ENCODE results near the gene UBE2J1. TPM values are rescaled to one million over a fixed set of nuclear protein-coding genes. Genes with fewer than 3 reads are reported as not detected.

Gene UBE2J1
- total and polyA plus RNA-seq, 2 experiments from 2014 or later = 44.7 to 64.1 TPM

- no peak overlapping the region for H3K4me2 ChIP-seq
- H2AFZ ChIP-seq = no peak overlapping the region
- no peaks in the 10 kb centered on the region for H3K27me3 ChIP-seq
- H3K79me2 ChIP-seq = no peaks in the 10 kb centered on the region
- H3K4me1 ChIP-seq (ENCODE audit: insufficient read depth) = no peaks in the 10 kb centered on the region
- WGBS (ENCODE audit: low lambda C conversion rate, missing lambda C conversion rate) = 87% methylated on average over 6 of the region's 6 CpGs
- DNase-seq (ENCODE audit: low spot score) = no peak
- TF ChIP-seq EZH2phosphoT487 (IDR thresholded peaks at IDR 0.05; ENCODE audit: low read depth, severe bottlenecking, unreplicated experiment) (no peak), EZH2 (IDR thresholded peaks at IDR 0.05; ENCODE audit: borderline replicate concordance) (no peak), CTCF (IDR thresholded peaks at IDR 0.05; ENCODE audit: poor library complexity) (no peak)
- no peak overlapping the region for H3K27ac ChIP-seq
- H3K9me2 ChIP-seq (replicated peaks; ENCODE audit: insufficient read depth) = no peaks in the 10 kb centered on the region
- no peaks in the 10 kb centered on the region for H3K36me3 ChIP-seq (replicated peaks; ENCODE audit: insufficient read depth, low read depth)
- H3K9me3 ChIP-seq (ENCODE audit: low read depth) = no peaks in the 10 kb centered on the region
- H3K4me3 ChIP-seq = no peak overlapping the region
- no peaks in the 10 kb centered on the region for H4K20me1 ChIP-seq (ENCODE audit: insufficient read depth, poor library complexity, severe bottlenecking)
Observed at GRCh38 chr6:89388846-89389245, 36.3 kb upstream of the UBE2J1 start.

- no peaks in the 10 kb centered on the region for H3K36me3 ChIP-seq (replicated peaks; ENCODE audit: insufficient read depth, low read depth)
- no peak overlapping the region for H3K4me2 ChIP-seq
- WGBS (ENCODE audit: low lambda C conversion rate, missing lambda C conversion rate) = 92% methylated on average over 9 of the region's 9 CpGs
- no peaks in the 10 kb centered on the region for H3K79me2 ChIP-seq
- no peaks in the 10 kb centered on the region for H3K9me3 ChIP-seq (ENCODE audit: low read depth)
- H4K20me1 ChIP-seq (ENCODE audit: insufficient read depth, poor library complexity, severe bottlenecking) = no peaks in the 10 kb centered on the region
- H3K27me3 ChIP-seq = no peaks in the 10 kb centered on the region
- DNase-seq (ENCODE audit: low spot score) = no peak
- TF ChIP-seq EZH2phosphoT487 (IDR thresholded peaks at IDR 0.05; ENCODE audit: low read depth, severe bottlenecking, unreplicated experiment) = no peak
- TF ChIP-seq EZH2 (IDR thresholded peaks at IDR 0.05; ENCODE audit: borderline replicate concordance) = no peak
- TF ChIP-seq CTCF (IDR thresholded peaks at IDR 0.05; ENCODE audit: poor library complexity) = no peak
- H3K4me1 ChIP-seq (ENCODE audit: insufficient read depth) = no peaks in the 10 kb centered on the region
- H3K27ac ChIP-seq = no peak overlapping the region
- H3K9me2 ChIP-seq (replicated peaks; ENCODE audit: insufficient read depth) = no peaks in the 10 kb centered on the region
- no peak overlapping the region for H2AFZ ChIP-seq
- H3K4me3 ChIP-seq = no peak overlapping the region
Observed at GRCh38 chr6:89387516-89388201, 35.1 kb upstream of the UBE2J1 start.

- Histone ChIP-seq H3K4me2 (no peak overlapping the region), H3K9me3 (ENCODE audit: low read depth) (no peaks in the 10 kb centered on the region), H3K79me2 (no peaks in the 10 kb centered on the region), H3K4me1 (ENCODE audit: insufficient read depth) (no peaks in the 10 kb centered on the region), H3K4me3 (no peak overlapping the region), H4K20me1 (ENCODE audit: insufficient read depth, poor library complexity, severe bottlenecking) (no peaks in the 10 kb centered on the region), H3K27me3 (no peaks in the 10 kb centered on the region), H3K27ac (no peak overlapping the region), H3K9me2 (replicated peaks; ENCODE audit: insufficient read depth) (no peaks in the 10 kb centered on the region), H2AFZ (no peak overlapping the region), H3K36me3 (replicated peaks; ENCODE audit: insufficient read depth, low read depth) (no peaks in the 10 kb centered on the region)
- 96% methylated on average over 6 of the region's 6 CpGs for WGBS (ENCODE audit: low lambda C conversion rate, missing lambda C conversion rate)
- no peak for TF ChIP-seq EZH2 (IDR thresholded peaks at IDR 0.05; ENCODE audit: borderline replicate concordance)
- TF ChIP-seq CTCF (IDR thresholded peaks at IDR 0.05; ENCODE audit: poor library complexity) = no peak
- TF ChIP-seq EZH2phosphoT487 (IDR thresholded peaks at IDR 0.05; ENCODE audit: low read depth, severe bottlenecking, unreplicated experiment) = no peak
- DNase-seq (ENCODE audit: low spot score) = no peak
Observed at GRCh38 chr6:89386917-89387491, 34.5 kb upstream of the UBE2J1 start.

All from hepatocyte (in vitro differentiated cells).